Measurements from ENCODE around the gene ACOXL. TPM values are rescaled to one million over a fixed set of nuclear protein-coding genes. Genes with fewer than 3 reads are reported as not detected.
"Not testable (repeated sequence)": the region's sequence is repeated elsewhere in the genome, so short reads cannot be mapped to it uniquely, and the experiment has no call there.

The ACOXL gene
- total and polyA plus RNA-seq, 2 donors (not counting 3 experiments of a cell fraction or from before 2014, with no cell fraction given): not detected

- H3K4me1 ChIP-seq (ENCODE audit: control insufficient read depth, extremely low read depth, insufficient read depth, low read length); H3K79me2 ChIP-seq (ENCODE audit: control insufficient read depth, insufficient read depth, low read length); DNase-seq (ENCODE audit: low read depth, low spot score); POLR2A ChIA-PET; H4K20me1 ChIP-seq (replicated peaks; ENCODE audit: control insufficient read depth, extremely low read depth, insufficient read depth, low read length); H3K4me2 ChIP-seq (ENCODE audit: insufficient read depth, low read length); intact Hi-C loops (cut with micrococcal nuclease); H2AFZ ChIP-seq (ENCODE audit: low read depth, low read length); H3K9me1 ChIP-seq (replicated peaks; ENCODE audit: control insufficient read depth, extremely low read depth, insufficient read depth, low read length); dilution Hi-C loops (cut with MboI; ENCODE audit: extremely low pct_ligation_motif_present, low sequenced_read_pairs); FAIRE-seq; H3K27ac ChIP-seq (ENCODE audit: insufficient read depth, low read depth, low read length); CTCF ChIA-PET; H3K36me3 ChIP-seq (ENCODE audit: control insufficient read depth in 2 of 2, extremely low read depth in 1 of 2, insufficient read depth in 2 of 2, low read length in 2 of 2); BruUV-seq (replicated peaks); H3K9me3 ChIP-seq (replicated peaks; ENCODE audit: control insufficient read depth, insufficient read depth, low read length); H3K9ac ChIP-seq (replicated peaks; ENCODE audit: extremely low read depth, insufficient read depth, low read length); H3K4me3 ChIP-seq (replicated peaks in 1 of 3; ENCODE audit: insufficient read depth in 1 of 3, low read depth in 1 of 3, low read length in 3 of 3): not testable (repeated sequence)
- peaks cover 18 to 37% of the 10 kb centered on the region in 2 experiments for H3K27me3 ChIP-seq (ENCODE audit: control insufficient read depth in 2 of 2, insufficient read depth in 2 of 2, low read length in 2 of 2)
Measured at GRCh38 chr2:110698253-110698652, 34.1 kb upstream of the ACOXL start.

DNA sequence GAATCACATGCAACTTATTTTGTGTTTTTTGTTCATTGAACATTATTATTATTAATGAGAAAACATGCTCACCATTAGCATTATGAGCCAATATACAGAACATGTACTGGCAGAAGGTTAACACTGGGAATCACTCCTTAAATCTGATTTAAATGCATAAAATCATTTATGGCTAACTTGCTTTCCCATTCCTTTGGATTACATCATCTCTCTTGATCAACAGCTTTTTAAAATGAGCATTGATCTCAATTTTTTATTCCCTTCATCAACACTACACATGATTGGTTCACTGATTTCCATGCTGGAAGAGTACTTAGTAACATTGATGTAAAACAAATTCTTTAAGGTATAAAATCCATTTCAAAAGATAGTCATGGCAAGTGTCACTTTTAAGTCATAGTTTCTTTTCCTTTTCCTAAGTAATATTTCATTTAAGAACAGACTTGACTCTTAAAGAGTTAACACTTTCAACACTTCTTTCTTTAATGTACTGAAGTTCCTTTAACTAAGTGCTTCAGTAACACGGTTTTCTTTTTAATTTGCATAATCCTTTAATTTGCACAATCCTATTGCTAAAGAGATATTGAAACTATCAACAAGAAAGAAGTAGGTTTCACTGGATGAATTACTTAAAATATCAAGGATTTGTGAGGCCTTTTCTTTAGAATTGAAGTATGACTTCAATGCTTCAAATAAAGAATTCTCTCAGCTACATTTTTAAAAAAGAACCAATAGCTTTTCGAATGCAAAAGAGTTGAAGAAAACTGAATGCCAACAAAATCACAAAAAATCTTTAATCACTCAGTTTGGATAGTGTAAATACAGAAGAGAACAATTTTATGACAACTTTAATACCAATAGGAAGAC, 29.6 kb upstream of the ACOXL start:
- no peaks in the 10 kb centered on the region for H3K9me1 ChIP-seq (replicated peaks; ENCODE audit: control insufficient read depth, extremely low read depth, insufficient read depth, low read length)
- CTCF ChIA-PET: interaction anchor here (0.5 to 1.5 kb wide), 2 partner anchors 14 to 1156 kb away, joined by 3 to 4 read pairs; no protein-coding TSS in a partner anchor
- H3K27ac ChIP-seq (ENCODE audit: insufficient read depth, low read depth, low read length): no peak overlapping the region
- H3K9ac ChIP-seq (replicated peaks; ENCODE audit: extremely low read depth, insufficient read depth, low read length): no peak overlapping the region
- no peaks in the 10 kb centered on the region for H3K79me2 ChIP-seq (ENCODE audit: control insufficient read depth, insufficient read depth, low read length)
- BruUV-seq (replicated peaks): no TSS peak
- H3K27me3 ChIP-seq (ENCODE audit: control insufficient read depth in 2 of 2, insufficient read depth in 2 of 2, low read length in 2 of 2): peaks cover 22 to 68% of the 10 kb centered on the region in 2 experiments
- H4K20me1 ChIP-seq (replicated peaks; ENCODE audit: control insufficient read depth, extremely low read depth, insufficient read depth, low read length): no peaks in the 10 kb centered on the region
- FAIRE-seq (no peak), DNase-seq (ENCODE audit: low read depth, low spot score) (no peak)
- H3K9me3 ChIP-seq (replicated peaks; ENCODE audit: control insufficient read depth, insufficient read depth, low read length): no peaks in the 10 kb centered on the region
- no peaks in the 10 kb centered on the region for H3K36me3 ChIP-seq (ENCODE audit: control insufficient read depth in 2 of 2, extremely low read depth in 1 of 2, insufficient read depth in 2 of 2, low read length in 2 of 2)
- TF ChIP-seq FOS (IDR thresholded peaks at IDR 0.05; ENCODE audit: borderline replicate concordance, insufficient read depth, low read length) (no peak), POLR2AphosphoS5 (IDR thresholded peaks at IDR 0.05; ENCODE audit: insufficient read depth, low read depth, low read length) (no peak)
- TF ChIP-seq, protein P1, sequence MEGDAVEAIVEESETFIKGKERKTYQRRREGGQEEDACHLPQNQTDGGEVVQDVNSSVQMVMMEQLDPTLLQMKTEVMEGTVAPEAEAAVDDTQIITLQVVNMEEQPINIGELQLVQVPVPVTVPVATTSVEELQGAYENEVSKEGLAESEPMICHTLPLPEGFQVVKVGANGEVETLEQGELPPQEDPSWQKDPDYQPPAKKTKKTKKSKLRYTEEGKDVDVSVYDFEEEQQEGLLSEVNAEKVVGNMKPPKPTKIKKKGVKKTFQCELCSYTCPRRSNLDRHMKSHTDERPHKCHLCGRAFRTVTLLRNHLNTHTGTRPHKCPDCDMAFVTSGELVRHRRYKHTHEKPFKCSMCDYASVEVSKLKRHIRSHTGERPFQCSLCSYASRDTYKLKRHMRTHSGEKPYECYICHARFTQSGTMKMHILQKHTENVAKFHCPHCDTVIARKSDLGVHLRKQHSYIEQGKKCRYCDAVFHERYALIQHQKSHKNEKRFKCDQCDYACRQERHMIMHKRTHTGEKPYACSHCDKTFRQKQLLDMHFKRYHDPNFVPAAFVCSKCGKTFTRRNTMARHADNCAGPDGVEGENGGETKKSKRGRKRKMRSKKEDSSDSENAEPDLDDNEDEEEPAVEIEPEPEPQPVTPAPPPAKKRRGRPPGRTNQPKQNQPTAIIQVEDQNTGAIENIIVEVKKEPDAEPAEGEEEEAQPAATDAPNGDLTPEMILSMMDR (IDR thresholded peaks at IDR 0.05; ENCODE audit: extremely low read depth in 1 of 2, insufficient read depth in 1 of 2, low read depth in 1 of 2, low read length in 2 of 2): no peak
- POLR2A ChIA-PET: no interaction called here
- H3K4me3 ChIP-seq (replicated peaks in 1 of 3; ENCODE audit: insufficient read depth in 1 of 3, low read depth in 1 of 3, low read length in 3 of 3): no peak overlapping the region
- H3K4me2 ChIP-seq (ENCODE audit: insufficient read depth, low read length): no peak overlapping the region
- intact Hi-C loops (cut with micrococcal nuclease): no loop called here
- no peak overlapping the region for H2AFZ ChIP-seq (ENCODE audit: low read depth, low read length)
- no peaks in the 10 kb centered on the region for H3K4me1 ChIP-seq (ENCODE audit: control insufficient read depth, extremely low read depth, insufficient read depth, low read length)
- dilution Hi-C loops (cut with MboI; ENCODE audit: extremely low pct_ligation_motif_present, low sequenced_read_pairs): no loop called here
